ENCODE measurements around the gene ARMC12.

- TF ChIP-seq CTCF (IDR thresholded peaks at IDR 0.05) (no peak), POLR2AphosphoS5 (IDR thresholded peaks at IDR 0.05) (peak in 1 of 3 donors; percentile 43), POLR2A (IDR thresholded peaks at IDR 0.05) (peak; percentile 13)
These were observed 16.8 kb upstream of the ARMC12 start for GRCh38 chr6:35719830-35720733.

Data from transverse colon (tissue), 4 donors.